Peyer's patch (tissue), 4 donors: ENCODE measurements around the gene ATP2B2. TPM values are rescaled to one million over a fixed set of nuclear protein-coding genes. Genes with fewer than 3 reads are reported as not detected.

ENCODE experiments used
- DNase-seq, 3 donors: peaks; one replicate each; pipeline ENCODE4 v3.0.0-alpha.2; 2017 to 2019
- H3K27ac ChIP-seq, 4 donors: fragments of 200-600 bp; sonication (generic); one replicate each; pipeline ENCODE4 v1.5.1; 2016 to 2019
- H3K27me3 ChIP-seq, 2 donors: fragments of 200-600 bp; sonication (generic); one replicate each; pipeline ENCODE4 v1.5.1; 2019
- H3K36me3 ChIP-seq, 3 donors: fragments of 200-600 bp; sonication (generic); one replicate each; pipeline ENCODE4 v1.5.1; 2016 to 2019
- H3K4me1 ChIP-seq, 4 donors: fragments of 200-600 bp; sonication (generic); one replicate each; pipeline ENCODE4 v1.5.1; 2016 to 2019
- H3K4me3 ChIP-seq, 4 donors: fragments of 200-600 bp; sonication (generic); 1 replicate in 3 of 4; 2 replicates in 1 of 4; pipeline ENCODE4 v1.5.1; 2016 to 2019; ENCODE audit warnings: mild to moderate bottlenecking in 1 of 4
- H3K9me3 ChIP-seq, 4 donors: fragments of 200-600 bp; sonication (generic); one replicate each; pipeline ENCODE4 v1.5.1; 2016 to 2019; ENCODE audit warnings: mild to moderate bottlenecking in 1 of 4
- POLR2A ChIP-seq, 2 donors: fragments of 450-650 bp; IDR thresholded peaks; one replicate each; pipeline ENCODE4 v1.5.1; 2017; ENCODE audit warnings: antibody characterized with exemption in 2 of 2, mild to moderate bottlenecking in 2 of 2, moderate library complexity in 2 of 2
- total RNA-seq, 4 donors: library from RNA; depleted of rRNA; stranded (reverse); fragments of >200 nt; gene quantifications; one replicate each; pipeline ENCODE4 v1.1.0, GENCODE V29; 2016
- TF ChIP-seq, protein P1 (sequence below), 6 experiments: fragments of 450-650 bp in 4 of 6; fragments of 200-600 bp in 2 of 6; sonication (generic) in 1 of 6; IDR thresholded peaks; one replicate each; pipeline ENCODE4 v1.5.1; 2017 to 2019; ENCODE audit warnings: antibody characterized with exemption in 6 of 6, mild to moderate bottlenecking in 3 of 6, moderate library complexity in 1 of 6

Gene ATP2B2
- total RNA-seq, 4 donors from 2014 or later = not detected

DNA sequence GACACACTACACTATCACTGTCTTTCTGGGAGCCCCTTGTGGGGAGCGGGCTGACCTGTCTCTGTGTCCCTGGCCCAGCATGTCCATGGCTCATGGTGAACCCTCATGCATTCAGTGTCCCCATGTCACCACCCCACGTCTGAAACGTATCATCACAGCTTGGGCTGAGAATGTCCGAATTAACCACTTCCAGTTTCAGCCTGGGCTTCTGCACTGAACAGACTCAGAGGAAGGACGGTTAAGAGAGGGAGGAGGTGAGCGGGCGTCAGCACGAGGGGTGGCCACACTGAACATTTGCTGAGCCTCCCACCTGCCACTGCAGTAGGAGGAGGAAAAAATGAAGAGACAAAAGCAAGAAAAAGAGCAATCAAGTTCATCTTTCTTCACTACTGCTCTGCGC lies 30.5 kb downstream of the ATP2B2 start:
- Histone ChIP-seq H3K27me3 (no peaks in the 10 kb centered on the region), H3K36me3 (no peaks in the 10 kb centered on the region), H3K27ac (no peak overlapping the region), H3K9me3 (no peaks in the 10 kb centered on the region), H3K4me1 (no peaks in the 10 kb centered on the region), H3K4me3 (no peak overlapping the region)
- DNase-seq = no peak
- TF ChIP-seq, protein P1, sequence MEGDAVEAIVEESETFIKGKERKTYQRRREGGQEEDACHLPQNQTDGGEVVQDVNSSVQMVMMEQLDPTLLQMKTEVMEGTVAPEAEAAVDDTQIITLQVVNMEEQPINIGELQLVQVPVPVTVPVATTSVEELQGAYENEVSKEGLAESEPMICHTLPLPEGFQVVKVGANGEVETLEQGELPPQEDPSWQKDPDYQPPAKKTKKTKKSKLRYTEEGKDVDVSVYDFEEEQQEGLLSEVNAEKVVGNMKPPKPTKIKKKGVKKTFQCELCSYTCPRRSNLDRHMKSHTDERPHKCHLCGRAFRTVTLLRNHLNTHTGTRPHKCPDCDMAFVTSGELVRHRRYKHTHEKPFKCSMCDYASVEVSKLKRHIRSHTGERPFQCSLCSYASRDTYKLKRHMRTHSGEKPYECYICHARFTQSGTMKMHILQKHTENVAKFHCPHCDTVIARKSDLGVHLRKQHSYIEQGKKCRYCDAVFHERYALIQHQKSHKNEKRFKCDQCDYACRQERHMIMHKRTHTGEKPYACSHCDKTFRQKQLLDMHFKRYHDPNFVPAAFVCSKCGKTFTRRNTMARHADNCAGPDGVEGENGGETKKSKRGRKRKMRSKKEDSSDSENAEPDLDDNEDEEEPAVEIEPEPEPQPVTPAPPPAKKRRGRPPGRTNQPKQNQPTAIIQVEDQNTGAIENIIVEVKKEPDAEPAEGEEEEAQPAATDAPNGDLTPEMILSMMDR (IDR thresholded peaks at IDR 0.05) = no peak
- no peak for TF ChIP-seq POLR2A (IDR thresholded peaks at IDR 0.05)

DNA sequence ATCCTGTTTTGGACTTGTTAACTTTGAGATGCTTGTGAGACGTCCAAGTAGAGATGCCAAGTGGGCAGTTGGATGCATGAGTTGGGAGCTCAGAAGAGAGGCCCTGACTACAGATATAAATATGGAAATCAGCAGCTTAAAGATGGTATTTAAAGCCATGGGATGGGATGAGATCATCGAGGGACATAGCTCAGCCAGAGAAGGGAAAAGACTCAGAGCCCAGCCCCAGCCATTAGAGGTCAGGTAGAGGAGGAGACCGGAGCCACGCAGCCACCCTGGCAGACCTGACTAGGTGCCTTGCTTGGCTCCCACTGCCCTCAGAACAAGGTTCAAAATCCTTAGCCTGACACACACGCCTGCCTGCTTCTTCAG lies 31.1 kb downstream of the ATP2B2 start:
- TF ChIP-seq, protein P1 (IDR thresholded peaks at IDR 0.05) = no peak
- no peak for TF ChIP-seq POLR2A (IDR thresholded peaks at IDR 0.05)
- no peak overlapping the region for H3K27ac ChIP-seq
- H3K36me3 ChIP-seq = no peaks in the 10 kb centered on the region
- no peak overlapping the region for H3K4me3 ChIP-seq
- DNase-seq = no peak
- no peaks in the 10 kb centered on the region for H3K4me1 ChIP-seq
- no peaks in the 10 kb centered on the region for H3K9me3 ChIP-seq
- no peaks in the 10 kb centered on the region for H3K27me3 ChIP-seq

DNA sequence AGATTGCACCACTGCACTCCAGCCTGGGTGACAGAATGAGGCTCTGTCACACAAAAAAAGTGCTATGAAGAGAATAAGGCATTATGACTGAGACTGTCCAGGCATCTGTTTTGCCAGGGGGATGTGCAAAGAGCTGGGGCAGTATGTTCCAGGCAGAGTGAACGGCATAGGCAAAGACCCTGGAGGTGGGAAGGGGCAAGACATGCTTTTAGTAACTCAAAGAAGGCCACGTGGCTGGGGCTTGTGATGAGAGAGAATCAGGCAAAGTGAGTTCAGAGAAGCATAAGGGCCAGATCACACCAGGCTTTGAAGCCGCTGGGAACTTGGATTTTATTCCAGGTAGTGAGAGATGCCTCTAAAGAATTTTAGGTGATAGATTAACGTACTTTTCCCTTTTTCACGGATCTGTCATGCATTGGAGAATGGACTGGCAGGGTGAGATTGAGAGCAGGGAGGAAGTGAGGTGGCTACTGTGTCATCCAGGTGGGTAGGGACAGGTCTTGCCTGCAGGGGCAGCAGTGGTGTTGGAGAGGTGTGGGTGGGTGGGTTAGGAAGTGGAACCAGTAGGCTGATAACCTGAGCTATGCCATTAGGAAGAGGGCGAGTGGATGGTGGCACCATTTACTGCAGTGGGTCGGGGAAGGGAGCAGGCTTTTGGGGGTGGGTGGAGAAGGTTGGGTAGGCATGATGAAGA lies 31.7 kb downstream of the ATP2B2 start:
- Histone ChIP-seq H3K4me1 (no peaks in the 10 kb centered on the region), H3K27me3 (no peaks in the 10 kb centered on the region), H3K9me3 (no peaks in the 10 kb centered on the region), H3K4me3 (no peak overlapping the region), H3K36me3 (no peaks in the 10 kb centered on the region), H3K27ac (no peak overlapping the region)
- TF ChIP-seq, protein P1 (IDR thresholded peaks at IDR 0.05) = no peak
- TF ChIP-seq POLR2A (IDR thresholded peaks at IDR 0.05) = no peak
- DNase-seq = no peak

DNA sequence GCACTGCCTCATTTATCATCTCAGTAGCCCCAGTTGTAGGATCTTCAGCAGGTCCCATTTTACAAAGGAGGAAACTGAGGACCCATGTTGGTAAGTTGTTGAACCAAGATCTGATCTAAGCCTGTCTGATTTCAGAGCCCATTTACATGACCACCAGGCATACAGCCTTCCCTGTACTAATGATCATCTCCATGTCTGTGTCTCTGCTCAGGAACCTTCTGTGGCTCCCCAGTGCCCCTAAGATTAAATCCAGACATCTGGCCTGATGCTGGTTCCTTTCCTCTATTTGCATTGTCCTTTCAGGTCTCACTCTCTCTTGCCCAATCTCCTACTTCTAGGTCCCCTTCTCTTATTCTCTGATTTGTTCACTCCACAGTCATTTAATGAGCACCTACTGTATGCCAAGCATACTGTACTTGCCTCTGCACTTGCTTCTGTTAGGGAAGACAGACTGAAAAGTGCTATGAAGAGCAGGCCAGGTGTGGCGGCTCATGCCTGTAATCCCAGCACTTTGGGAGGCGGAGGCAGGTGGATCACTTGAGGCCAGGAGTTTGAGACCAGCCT lies 32.4 kb downstream of the ATP2B2 start:
- TF ChIP-seq, protein P1 (IDR thresholded peaks at IDR 0.05) = no peak
- no peak for TF ChIP-seq POLR2A (IDR thresholded peaks at IDR 0.05)
- Histone ChIP-seq H3K9me3 (no peaks in the 10 kb centered on the region), H3K27me3 (no peaks in the 10 kb centered on the region), H3K27ac (no peak overlapping the region), H3K4me3 (no peak overlapping the region), H3K4me1 (no peaks in the 10 kb centered on the region), H3K36me3 (no peaks in the 10 kb centered on the region)
- no peak for DNase-seq

DNA sequence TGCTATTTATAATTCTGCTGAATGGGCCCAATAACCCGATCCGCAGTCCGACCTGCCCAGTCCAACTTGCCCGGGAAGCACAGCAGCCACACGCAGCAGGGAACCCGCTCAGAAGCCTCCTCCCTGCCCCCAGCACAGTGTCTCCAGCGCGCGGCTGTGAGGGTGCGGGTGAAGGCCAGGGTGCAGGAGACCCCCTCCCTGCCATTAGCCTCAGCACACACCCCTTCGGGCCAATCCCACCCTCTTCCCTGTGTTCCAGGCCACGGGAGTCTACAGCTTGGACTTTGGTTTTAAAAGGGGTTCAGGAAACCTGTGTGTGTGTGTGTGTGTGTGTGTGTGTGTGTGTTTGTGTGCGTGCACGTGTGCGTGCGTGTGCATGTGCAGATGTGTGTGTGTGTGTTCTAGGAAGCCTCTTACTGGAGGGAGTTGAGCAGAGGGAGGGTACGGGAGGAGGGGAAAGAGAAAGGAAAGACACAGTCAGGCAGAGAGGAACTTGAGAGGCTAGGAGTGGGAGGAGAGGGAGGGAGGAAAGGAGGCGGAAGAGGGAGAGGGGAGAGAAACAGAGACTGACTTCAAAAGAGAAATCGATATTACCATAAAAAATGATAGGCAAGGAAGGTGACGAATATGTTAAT lies 34.2 kb downstream of the ATP2B2 start:
- no peak for DNase-seq
- Histone ChIP-seq H3K9me3 (no peaks in the 10 kb centered on the region), H3K4me3 (no peak overlapping the region), H3K36me3 (no peaks in the 10 kb centered on the region), H3K27me3 (no peaks in the 10 kb centered on the region), H3K4me1 (no peaks in the 10 kb centered on the region), H3K27ac (no peak overlapping the region)
- no peak for TF ChIP-seq POLR2A (IDR thresholded peaks at IDR 0.05)
- TF ChIP-seq, protein P1 (IDR thresholded peaks at IDR 0.05) = no peak
